Bronchial epithelial cell (primary cell): ENCODE results near the gene SEC16B. TPM values are rescaled to one million over a fixed set of nuclear protein-coding genes. Genes with fewer than 3 reads are reported as not detected.

Experiments
- DNase-seq: peaks from one replicate; pipeline ENCODE4 v3.0.0-alpha.2; 2010; ENCODE audit warnings: low read depth
- FAIRE-seq: peaks from 2 replicates; lab custom pipeline; 2011; peaks lifted over from hg19 to GRCh38; lab: Jason Lieb, UNC
- H3K27me3 ChIP-seq: 2 replicates; pipeline ENCODE4 v1.5.1; 2011; ENCODE audit warnings: low read length; ENCODE audit not compliant: control insufficient read depth, insufficient read depth
- H3K36me3 ChIP-seq: 2 replicates; pipeline ENCODE4 v1.5.1; 2011; ENCODE audit warnings: low read length; ENCODE audit not compliant: control insufficient read depth, insufficient read depth
- H3K4me3 ChIP-seq: 2 replicates; pipeline ENCODE4 v1.5.1; 2011; ENCODE audit warnings: mild to moderate bottlenecking, low read depth, low read length, control low read depth
- CTCF ChIP-seq: IDR thresholded peaks from 2 replicates; pipeline ENCODE4 v1.5.1; 2011; ENCODE audit warnings: mild to moderate bottlenecking, moderate library complexity, low read length, control low read depth, inconsistent platforms; ENCODE audit not compliant: insufficient read depth, severe bottlenecking
- total RNA-seq: library from RNA; depleted of rRNA; stranded (reverse); fragments of >200 nt; gene quantifications from 2 replicates; pipeline ENCODE4 v1.2.1, GENCODE V29; 2014

SEC16B gene
- 0.26 TPM in 2 replicates for total RNA-seq

GRCh38 chr1:177969825-177970371 lies at the start of gene SEC16B:
SEC16B (minus strand) TSS chr1:177970058; CDS start chr1:177967981, 2,077 bp downstream.
- Histone ChIP-seq H3K4me3 (no peak within 1 kb of the TSS), H3K36me3 (no peaks in the 10 kb centered on the region), H3K27me3 (no peaks in the 10 kb centered on the region)
- DNase-seq (no peak), FAIRE-seq (no peak)
- TF ChIP-seq CTCF, result no peak

- Histone ChIP-seq H3K36me3 (no peaks in the 10 kb centered on the region), H3K4me3 (no peak overlapping the region), H3K27me3 (no peaks in the 10 kb centered on the region)
- TF ChIP-seq CTCF, result no peak
- DNase-seq (peak; percentile 42), FAIRE-seq (no peak)
Measured at GRCh38 chr1:178019622-178020021, 49.8 kb upstream of the SEC16B start.

GRCh38 chr1:178019208-178019607 lies 49.4 kb upstream of the SEC16B start:
- H3K4me3 ChIP-seq, result no peak overlapping the region
- no peak for TF ChIP-seq CTCF
- no peaks in the 10 kb centered on the region for H3K36me3 ChIP-seq
- no peaks in the 10 kb centered on the region for H3K27me3 ChIP-seq
- DNase-seq (no peak), FAIRE-seq (no peak)

GRCh38 chr1:178017517-178017916 lies 47.7 kb upstream of the SEC16B start:
- TF ChIP-seq CTCF, result no peak
- Histone ChIP-seq H3K36me3 (no peaks in the 10 kb centered on the region), H3K4me3 (no peak overlapping the region), H3K27me3 (no peaks in the 10 kb centered on the region)
- FAIRE-seq (no peak), DNase-seq (no peak)

- DNase-seq, result no peak
- no peak for FAIRE-seq
- Histone ChIP-seq H3K27me3 (no peaks in the 10 kb centered on the region), H3K4me3 (no peak overlapping the region), H3K36me3 (no peaks in the 10 kb centered on the region)
- no peak for TF ChIP-seq CTCF
Measured at GRCh38 chr1:178011864-178012503, 42.1 kb upstream of the SEC16B start.

- H3K36me3 ChIP-seq, result no peaks in the 10 kb centered on the region
- no peaks in the 10 kb centered on the region for H3K27me3 ChIP-seq
- no peak overlapping the region for H3K4me3 ChIP-seq
- FAIRE-seq (no peak), DNase-seq (peak; percentile 96)
- no peak for TF ChIP-seq CTCF
Measured at GRCh38 chr1:178011465-178011828, 41.6 kb upstream of the SEC16B start.
